NCI-H187 treated with DMSO at 0.1 percent for 48 hours (cell line): ENCODE data around the gene ZNF407.
"Not testable (repeated sequence)": the region's sequence is repeated elsewhere in the genome, so short reads cannot be mapped to it uniquely, and the experiment has no call there.

Source experiments
- DNase-seq: peaks from one replicate; lab custom pipeline; 2025; lab: John Stamatoyannopoulos, UW

Gene ZNF407

DNA sequence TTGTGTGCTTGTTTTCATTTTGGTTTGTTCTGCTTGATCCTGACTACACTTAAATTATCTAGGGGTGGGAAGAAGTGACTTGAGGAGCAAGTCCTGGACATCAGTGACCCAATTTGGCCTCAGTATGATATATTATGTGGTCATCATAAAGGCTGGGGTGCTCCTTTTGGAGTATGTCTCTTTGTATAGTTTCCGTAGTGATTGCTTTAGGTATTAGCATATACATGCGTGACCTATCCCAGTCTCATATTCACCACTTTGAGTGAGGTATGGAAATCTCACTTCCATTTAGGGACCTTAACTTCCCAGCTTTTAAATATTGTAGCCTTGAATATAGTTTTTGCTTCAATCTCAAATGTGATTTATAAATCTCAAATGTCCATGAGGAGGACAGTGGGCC, 370.3 kb downstream of the ZNF407 start:
- no peak for DNase-seq

DNA sequence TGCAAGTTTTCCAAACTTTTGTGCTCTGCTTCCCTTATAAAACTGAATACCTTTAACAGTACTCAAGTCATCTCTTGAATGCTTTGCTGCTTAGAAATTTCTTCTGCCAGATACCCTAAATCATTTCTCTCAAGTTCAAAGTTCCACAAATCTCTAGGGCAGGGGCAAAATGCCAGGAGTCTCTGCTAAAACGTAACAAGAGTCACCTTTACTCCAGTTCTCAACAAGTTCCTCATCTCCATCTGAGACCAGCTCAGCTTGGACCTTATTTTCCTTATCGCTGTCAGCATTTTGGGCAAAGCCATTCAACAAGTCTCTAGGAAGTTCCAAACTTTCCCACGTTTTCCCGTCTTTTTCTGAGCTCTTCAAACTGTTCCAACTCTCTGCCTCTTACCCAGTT, 373.7 kb downstream of the ZNF407 start:
- not testable (repeated sequence) for DNase-seq

DNA sequence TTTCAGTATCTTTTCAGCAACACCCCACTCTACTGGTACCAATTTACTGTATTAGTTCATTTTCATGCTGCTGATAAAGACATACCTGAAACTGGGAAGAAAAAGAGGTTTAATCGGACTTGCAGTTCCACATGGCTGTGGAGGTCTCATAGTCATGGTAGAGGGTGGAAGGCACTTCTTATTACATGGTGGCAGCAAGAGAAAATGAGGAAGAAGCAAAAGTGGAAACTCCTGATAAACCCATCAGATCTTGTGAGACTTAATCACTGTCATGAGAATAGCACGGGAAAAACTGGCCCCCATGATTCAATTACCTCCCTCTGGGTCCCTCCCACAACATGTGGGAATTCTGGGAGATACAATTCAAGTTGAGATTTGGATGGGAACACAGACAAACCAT, 374.1 kb downstream of the ZNF407 start:
- not testable (repeated sequence) for DNase-seq

DNA sequence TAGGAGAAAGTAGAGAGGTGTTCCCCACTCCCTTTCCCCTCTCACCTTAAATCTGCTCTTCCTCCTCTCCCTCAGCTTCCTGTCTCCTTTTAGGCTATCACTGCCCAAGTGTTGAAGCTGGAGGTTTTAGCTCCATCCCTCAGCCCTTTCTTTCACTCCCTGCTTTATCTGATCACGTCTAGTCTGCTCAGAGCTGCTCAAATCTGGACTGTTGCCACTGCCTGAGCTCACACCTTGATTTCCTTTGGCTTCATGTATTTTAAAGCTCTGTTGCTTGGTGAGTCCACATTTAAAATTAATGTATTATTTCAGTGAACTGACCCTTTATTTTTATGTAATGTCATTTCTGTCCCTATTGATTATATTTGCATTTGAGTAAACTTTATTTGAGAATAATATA, 374.7 kb downstream of the ZNF407 start:
- no peak for DNase-seq

DNA sequence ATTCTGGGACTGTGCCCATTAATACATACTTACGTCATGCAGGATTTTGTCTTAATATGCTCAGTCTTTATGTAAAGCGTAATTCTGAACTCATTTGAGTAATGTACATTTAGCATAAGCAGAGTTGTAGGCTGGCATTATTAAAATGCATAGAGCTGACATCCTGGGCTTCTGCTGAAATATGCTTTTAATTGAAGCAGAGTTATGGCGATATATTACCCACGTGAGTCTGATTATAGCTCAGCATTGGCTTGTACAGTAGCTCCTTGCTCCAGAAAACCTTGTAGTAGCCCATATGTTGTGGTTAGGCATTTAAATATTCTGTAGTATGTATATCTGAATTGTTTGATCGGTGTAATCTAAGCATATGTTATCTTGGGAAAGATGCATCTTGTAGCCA, 377.3 kb downstream of the ZNF407 start:
- no peak for DNase-seq

DNA sequence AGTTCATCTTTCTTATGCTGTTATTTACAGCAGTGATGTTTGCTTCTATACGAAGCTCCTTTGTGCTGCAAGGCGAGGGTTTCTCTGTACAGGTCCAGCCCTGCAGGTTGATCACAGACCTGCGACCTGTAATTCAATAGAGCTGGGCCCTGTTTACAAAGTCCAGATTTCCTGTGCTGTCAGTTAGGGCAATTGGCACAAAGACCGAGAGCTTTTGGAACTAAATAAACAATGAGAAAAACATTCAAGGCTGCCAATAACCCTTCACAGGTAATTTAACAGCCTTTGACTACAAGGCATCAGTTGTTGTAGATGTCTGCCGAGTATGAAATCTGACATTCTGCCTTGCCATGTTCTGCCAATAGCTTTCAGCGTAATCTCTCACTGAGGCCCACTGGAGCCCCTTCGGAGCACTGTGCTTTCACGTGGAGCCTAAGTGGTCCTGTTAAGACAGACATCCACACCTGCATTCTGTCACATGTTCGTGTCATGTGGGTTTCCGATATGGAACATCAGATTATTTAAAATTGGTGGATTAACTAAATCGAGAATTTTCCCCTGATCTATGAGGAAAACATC, 378.8 kb downstream of the ZNF407 start:
- DNase-seq = no peak

DNA sequence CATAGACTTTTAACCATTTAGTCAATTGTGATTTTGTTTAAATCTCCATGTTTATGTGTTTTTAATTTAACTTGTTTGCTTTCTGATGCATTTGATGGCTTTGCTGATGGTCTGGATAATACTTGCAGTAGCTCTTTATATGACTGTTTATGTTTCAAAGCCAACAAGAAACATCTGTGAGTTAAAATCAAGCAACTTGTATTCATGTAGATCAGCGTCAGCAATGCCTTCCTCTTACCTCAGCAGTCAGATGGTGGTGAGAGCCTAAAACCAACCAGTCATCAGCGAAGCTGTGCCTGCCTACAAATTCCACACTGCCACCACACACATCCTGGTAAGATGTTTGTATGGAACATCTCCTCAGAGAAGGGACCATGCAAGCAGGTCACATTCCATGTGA, 379.4 kb downstream of the ZNF407 start:
- no peak for DNase-seq

DNA sequence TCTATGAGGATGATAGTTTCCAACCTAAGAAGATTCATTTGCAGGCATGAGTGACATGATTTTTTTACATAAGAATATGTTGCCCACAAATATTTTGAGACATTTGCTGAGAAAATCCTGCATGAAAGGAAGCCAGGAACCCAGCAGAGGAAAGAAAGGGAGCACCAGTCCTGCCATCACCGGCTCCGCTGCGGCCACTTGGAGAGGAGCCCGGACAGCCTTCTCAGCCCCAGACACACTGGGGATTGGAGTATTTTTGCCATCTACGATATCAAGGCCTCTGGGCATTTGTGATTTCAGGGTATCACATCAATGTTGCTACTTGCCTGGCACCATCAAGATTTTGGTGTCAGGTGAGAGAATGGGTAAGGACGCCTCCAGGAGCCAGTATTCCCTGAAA, 383.0 kb downstream of the ZNF407 start:
- DNase-seq = no peak

DNA sequence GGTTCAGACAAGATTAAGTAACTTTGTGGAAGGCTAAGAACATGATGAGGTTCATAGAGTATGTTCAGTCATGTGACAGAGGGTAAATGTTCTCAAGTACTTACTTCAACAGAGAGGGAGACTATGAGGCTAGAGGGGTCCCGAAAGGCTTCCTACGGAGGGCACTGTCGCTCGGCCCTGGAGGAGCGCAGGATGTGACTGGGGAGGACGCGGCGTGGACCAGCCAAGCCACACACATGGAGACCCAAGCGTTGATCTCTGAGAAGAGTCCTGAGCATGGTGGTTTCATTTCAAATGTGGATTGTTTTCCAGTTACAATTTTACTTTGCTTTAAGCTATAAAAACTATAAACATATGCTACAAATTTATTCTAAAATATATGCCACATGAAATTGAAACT, 383.8 kb downstream of the ZNF407 start:
- no peak for DNase-seq

DNA sequence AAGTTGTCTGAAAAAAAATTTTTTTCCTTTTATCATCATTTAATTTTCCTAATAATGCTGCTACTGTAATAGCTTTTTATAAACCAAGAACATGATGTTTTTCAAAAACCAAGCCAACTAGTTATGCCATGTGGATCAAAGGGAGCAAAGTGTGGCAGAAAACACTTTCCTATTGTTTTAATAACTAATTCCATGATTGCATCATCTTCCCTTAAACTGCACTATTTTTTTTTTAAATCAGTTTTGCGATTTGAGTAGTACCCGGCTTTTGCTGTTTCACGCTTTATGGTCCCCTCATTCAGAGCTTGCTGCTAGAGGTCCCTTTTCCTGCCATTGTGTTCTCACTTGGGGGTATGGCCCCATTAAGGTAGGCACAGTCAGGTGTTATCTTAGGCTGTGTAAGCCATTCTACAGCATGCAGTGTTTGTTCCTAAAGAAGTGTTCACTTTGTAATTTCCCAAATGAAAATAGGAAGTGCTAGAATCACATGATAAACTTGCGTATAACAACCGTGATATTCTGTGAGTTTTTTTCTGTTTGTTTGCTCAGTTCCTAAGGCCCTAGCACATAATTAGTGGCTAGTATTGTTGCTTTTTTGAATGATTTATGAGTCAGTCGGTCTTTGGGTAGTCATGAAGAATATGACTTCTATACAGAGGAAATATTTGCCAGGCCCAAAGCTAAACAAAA, 385.4 kb downstream of the ZNF407 start:
- DNase-seq = no peak

DNA sequence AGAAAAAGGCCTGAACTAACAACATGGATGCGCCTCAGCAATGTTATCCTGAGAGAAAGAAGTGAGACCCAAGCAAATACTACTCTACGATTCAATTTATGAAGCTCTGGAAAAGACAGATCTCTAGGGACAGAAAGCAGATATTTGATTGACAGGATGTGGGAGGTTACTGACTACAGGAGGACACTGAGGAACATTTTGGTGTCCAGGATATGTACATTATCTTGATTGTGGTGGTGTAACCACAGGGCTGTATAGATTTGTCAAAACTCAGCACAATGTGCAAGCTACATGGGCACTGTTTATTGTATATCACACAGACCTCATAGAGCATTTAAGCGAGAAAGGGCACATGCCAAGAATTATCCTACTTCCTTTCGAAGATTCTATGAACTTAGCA, 391.5 kb downstream of the ZNF407 start:
- DNase-seq = no peak

DNA sequence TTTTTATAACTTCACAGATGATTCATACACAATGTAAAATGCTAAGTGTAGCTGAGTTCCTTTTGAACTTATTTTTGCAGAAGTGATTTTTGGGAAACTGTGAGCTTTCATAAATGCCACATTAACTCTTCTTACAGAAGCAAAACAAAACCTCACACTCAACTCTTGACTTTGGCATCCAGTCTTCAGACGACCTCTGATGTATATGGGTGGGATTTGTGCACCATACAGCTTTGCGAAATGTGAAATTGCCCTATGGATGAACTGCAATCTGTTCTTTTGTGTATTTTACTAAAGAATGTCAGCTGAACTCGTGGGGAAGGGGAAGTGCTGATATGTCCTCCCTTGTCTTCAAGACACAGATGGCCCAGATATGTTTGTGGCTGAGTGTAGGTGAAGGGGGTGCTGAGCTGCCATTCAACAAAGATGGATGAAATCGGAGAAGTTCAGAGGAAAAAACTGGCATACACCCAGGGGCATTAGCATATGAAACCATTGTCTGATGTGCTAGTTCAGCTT, 393.0 kb downstream of the ZNF407 start:
- DNase-seq = no peak

DNA sequence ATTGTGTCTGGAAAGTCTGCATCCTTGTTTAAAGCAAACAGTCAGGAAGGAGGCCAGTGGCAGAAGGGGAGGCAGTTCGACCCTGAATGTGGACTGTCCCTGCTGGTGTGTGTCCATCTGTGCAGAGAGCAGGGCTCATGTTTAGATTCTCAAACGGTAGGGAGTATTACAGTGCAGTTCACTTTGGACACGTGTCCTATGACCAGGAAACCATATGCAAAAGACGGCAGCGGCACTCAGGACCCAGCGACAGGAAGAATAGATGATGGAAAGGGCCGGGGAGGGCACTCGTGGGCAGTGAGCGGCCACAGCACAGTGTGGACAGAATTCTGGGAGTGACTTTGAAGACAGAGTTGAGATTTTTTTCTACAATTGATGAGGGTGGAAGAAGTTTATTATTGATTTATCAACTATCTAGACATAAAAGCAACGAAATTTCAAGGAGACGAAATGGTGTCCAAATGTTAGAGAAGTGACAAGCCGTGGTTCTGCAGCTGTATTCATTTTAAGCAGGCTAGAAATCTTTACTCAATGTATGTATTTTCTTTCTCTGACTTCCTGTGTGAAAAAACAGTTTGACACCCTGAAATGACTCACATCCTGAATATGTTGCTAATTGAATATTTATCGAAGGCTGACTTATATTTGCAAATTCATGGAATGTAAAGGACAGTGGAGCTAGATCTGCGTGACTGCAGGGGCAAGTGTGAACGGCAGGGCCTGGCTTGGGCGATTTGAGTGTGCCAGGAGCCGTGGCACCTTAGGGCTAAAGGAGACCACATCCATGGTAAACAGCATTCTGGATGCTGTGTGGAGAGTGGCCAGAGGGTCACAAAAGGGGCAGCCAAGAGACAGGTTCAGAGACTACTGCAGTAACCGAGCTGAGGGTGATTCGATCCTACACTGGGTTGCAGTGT, 397.1 kb downstream of the ZNF407 start:
- no peak for DNase-seq

DNA sequence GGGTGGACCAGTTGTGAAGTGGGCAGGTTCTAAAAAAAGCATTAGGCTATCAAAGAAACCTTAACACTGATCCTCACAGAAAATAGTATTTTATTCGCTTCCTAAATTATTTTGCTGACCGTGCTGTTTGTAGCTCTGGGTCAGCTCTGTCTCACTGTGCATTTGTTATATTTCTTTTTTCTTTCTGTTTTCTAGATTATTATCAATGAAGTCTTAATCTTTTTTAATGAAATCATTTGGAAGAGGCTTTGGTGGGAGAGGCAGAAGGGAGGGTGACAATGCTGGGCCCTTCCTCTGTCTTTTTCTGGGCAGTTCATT, 397.7 kb downstream of the ZNF407 start:
- DNase-seq = no peak

DNA sequence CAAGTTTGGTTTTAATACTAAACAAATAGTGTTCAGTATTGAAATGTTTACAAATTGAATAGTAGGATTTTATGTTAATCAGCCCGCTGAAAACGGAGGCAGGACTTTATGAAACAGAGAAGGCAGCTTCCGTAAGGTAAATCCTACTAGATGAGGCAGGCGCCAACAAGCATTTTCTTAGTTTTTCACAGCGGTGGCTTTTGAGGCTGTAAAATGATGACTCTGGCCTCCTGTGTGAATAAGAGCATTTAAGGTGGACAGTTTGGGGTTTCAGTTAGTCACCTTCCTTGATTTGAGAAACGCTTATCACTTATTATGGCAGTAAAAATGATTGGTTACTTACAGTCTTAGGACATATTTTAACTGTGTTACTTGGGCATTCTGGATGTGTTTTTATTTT, 398.4 kb downstream of the ZNF407 start:
- no peak for DNase-seq

DNA sequence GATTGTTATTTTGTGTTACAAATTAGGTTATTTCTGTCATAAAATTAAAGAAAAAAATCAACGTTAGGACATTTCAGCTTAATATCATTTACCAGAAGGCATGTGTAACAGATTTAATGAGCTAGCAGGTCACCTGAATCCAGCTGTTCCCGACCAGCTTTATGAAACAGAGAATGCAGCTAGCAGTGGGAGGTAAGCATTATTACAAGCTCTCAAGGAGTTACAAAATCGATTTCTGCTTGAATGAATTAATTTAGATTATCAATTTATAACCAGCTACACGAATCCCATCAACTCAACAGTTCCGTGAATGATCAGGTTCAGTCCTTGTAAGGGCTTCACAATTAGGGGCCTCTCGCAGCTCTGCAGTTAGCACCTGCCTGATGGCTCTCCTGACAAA, 399.3 kb downstream of the ZNF407 start:
- no peak for DNase-seq

DNA sequence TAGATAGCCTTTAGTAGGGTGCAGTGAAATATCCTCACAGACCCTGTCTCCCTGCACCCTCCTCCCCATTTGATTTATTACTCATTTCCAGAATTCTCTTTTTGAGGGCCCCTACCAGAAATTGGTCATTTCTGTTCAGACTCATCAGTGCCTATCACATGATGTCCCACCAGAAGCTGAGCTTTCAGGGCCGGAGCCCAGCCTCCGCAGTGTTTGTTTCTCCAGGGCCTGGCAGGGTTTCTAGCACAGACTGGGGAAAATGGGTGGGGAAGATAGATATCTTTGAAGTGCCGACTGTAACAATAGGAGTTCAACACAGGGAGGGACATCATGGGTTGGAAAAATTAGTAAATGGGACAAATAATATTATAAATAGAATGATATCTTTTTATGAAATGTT, 403.2 kb downstream of the ZNF407 start:
- no peak for DNase-seq

DNA sequence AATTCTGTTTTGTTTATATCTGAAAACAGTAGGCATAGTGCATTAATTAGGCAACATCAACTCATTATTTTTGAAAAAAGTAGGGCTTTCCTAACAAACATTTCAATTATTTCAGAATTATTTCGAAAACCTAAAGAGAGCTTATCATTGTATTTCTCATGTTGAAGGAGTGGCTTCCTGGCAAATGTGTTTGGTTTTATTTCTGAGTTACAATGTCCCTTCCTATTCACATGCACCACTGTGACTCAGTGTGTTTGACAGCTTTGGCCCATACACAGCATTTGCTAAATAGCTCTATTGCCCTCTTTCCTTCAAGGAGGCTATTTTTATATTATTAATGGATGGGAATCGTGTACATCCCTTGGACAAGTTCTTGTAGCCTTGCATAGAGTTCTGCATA, 405.4 kb downstream of the ZNF407 start:
- DNase-seq = no peak

DNA sequence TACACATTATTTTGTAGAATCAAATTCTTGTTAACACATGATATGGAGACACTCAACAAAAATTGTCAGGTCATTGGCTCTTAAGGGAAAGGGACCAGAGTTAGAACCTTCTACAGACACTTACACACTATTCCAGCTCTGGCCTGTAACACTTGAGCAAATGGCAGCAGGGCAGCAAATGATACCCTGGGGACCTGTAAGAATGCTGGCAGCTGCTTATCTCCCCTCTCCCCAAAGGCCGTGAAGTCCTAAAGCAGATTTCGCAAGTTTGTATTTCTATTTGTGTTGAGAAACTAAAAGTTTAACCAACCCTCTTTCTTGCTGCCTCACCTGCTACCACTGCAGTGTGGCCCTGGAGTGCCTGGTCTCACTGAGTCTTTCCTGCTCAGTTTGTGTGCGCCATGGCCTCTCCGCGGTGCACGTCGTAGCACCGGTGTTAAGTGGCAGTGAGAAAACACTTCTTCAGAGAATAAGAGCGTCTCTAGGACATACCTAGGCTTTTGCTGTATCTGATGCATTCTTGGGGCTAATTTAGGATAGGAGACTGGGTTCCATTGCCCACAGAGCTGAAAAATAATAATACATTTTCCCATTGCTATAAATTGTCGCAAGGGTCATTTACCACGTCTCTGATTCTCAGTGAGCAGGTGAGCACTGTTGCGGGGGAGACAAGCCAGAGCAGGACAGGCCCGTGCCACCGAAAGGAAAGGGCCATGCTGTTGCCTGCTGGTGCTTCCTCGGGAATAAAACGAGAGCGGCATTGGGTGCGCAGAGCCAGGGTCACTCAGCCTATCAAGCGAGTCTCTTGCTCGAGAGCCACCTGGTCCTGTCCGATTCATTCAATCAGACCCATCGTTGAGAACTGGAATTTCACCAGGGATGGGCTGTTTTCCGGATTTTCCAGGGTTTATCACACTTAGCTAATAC, 406.4 kb downstream of the ZNF407 start:
- peak; percentile 24 for DNase-seq

DNA sequence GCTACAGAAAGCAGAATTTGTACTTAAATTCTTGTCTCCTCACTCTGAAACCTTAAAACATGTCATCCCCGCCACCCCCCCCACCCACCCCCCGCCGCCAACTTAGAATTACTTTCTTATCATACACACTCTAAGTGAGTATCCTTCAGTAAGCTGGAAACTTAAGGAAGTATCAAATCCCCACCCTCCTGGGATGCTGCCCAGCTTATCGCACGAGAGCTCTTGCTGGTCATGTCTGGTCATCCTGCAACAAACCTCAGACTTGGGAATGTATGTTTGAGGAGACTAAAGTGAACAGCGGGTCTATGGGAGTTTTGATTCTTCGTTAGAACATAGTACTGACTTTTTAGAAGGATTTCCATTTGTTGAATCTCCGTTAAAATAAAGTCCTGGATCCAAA, 408.0 kb downstream of the ZNF407 start:
- DNase-seq = no peak

DNA sequence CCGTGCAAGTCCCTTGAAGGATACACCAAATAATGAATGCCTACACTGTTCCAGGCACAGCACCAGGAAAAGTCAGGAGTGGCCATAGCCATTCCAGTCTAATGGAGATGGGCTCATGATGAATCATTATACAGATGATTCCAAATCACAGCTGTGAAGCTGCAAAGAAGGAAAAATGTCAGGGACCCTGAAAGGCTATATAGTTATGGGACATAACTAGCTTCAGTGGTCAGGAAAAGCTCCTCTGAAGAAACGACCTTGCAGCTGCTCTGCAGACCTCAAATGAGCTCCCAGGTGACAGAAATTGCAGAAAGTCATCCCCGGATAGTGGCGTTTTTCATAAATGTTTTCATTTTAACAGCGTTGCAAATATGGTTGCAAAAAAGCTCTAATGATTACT, 410.5 kb downstream of the ZNF407 start:
- no peak for DNase-seq

DNA sequence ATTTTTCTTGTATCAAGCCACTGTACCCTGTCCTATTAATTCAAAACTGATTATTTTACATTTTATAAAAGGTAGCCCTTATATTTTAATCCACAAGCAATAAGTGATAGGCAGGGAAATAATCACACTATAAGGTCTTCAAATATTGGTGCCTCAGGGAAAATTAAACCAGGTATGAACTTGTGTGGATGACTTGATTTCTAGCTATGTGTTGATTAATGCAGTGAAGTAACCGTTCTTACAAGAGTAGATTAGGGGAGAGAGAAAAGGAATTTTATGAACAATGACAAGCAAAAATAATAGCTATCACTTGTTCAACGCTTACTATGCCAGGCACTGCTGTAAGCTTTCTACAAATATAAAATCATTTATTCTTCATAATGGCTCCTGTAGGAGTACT, 411.6 kb downstream of the ZNF407 start:
- DNase-seq = no peak
